Measurements from ENCODE around the gene MAPKAP1. TPM values are rescaled to one million over a fixed set of nuclear protein-coding genes. Genes with fewer than 3 reads are reported as not detected.
A peak's percentile ranks its signal among the peaks of the same experiment; 100 is the strongest.

The MAPKAP1 gene
- total and polyA plus RNA-seq, 9 of the 15 experiments (the other 6 are each of a cell fraction or from before 2014, with no cell fraction given) = 2.6 to 82.1 (median 61.1) TPM

DNA sequence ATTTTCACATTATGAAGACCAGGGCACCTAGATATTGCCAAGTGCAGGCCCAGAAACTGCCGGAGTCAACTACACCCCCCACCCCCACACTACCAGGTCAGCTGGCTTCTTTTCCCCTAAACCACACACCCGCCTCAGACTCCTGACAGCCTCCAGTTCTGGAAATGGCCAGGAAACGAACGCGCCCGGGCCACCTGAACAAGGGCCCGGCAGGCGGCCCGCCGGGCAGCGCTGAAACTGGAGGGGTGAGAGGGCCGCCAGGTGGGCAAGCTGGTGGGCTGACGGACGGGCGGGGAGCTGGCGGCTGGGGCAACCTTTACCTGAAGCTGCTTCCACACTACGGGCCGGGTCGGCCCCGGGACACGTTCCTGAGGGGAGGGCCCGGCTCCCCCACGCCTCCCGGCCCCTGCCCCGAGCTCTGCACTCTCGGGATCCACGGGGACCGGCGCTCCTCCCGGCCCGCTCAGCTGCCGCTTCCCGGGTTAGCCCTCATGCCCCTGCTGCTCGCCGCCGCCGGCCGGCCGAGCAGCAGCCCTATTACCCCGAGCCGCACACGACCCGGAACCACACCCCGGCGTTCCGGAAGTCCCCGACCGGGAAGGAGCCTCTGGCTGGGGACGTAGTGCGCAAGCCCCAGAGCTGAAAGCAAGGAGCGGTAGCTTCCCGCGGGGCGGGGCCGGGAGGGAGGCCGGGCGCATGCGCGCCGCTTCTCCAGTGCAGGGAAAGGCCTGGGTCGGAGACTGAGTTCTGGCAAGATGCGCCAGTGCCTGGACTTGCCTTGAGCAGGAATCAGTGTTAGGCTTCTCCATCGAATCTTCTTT lies at the start of gene MAPKAP1 (continued):
- TF ChIP-seq, protein P1, sequence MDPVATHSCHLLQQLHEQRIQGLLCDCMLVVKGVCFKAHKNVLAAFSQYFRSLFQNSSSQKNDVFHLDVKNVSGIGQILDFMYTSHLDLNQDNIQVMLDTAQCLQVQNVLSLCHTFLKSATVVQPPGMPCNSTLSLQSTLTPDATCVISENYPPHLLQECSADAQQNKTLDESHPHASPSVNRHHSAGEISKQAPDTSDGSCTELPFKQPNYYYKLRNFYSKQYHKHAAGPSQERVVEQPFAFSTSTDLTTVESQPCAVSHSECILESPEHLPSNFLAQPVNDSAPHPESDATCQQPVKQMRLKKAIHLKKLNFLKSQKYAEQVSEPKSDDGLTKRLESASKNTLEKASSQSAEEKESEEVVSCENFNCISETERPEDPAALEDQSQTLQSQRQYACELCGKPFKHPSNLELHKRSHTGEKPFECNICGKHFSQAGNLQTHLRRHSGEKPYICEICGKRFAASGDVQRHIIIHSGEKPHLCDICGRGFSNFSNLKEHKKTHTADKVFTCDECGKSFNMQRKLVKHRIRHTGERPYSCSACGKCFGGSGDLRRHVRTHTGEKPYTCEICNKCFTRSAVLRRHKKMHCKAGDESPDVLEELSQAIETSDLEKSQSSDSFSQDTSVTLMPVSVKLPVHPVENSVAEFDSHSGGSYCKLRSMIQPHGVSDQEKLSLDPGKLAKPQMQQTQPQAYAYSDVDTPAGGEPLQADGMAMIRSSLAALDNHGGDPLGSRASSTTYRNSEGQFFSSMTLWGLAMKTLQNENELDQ (CRISPR knock-in tag; IDR thresholded peaks at IDR 0.05; ENCODE audit: borderline replicate concordance) = 0 out of 2 replicates have a peak, but pooled peaks have one; percentile 47
- TF ChIP-seq C11orf30 (IDR thresholded peaks at IDR 0.05; ENCODE audit: low read depth) (peak; percentile 58), NEUROD1 (IDR thresholded peaks at IDR 0.05; ENCODE audit: borderline replicate concordance, low read depth, low read length, partially characterized antibody) (peak; percentile 47), POLR2B (IDR thresholded peaks at IDR 0.05; ENCODE audit: low read depth, partially characterized antibody) (peak; percentile 80), RCOR1 (IDR thresholded peaks at IDR 0.05; ENCODE audit: borderline replicate concordance in 1 of 2, low read depth in 2 of 2, low read length in 2 of 2) (peak in 1 of 2 experiments; percentile 7; a peak in 2 of 4 replicates), SIN3A (IDR thresholded peaks at IDR 0.05; ENCODE audit: borderline replicate concordance in 2 of 2, control insufficient read depth in 1 of 2, low read depth in 2 of 2, low read length in 2 of 2) (peak; percentile 73 to 83; a peak in 2 of 4 replicates), HLTF (IDR thresholded peaks at IDR 0.05) (peak; percentile 49; the same call in 1 of the 2 replicates), HEY1 (CRISPR knock-in tag; IDR thresholded peaks at IDR 0.05; ENCODE audit: borderline replicate concordance) (no peak), ZFX (CRISPR knock-in tag; IDR thresholded peaks at IDR 0.05) (peak; percentile 95), ZFP36 (IDR thresholded peaks at IDR 0.05; ENCODE audit: low read depth, low read length, partially characterized antibody) (peak; percentile 17), ZKSCAN1 (IDR thresholded peaks at IDR 0.05; ENCODE audit: low read depth, low read length) (0 out of 2 replicates have a peak, but pooled peaks have one; percentile 63)
- TF ChIP-seq, protein P2, sequence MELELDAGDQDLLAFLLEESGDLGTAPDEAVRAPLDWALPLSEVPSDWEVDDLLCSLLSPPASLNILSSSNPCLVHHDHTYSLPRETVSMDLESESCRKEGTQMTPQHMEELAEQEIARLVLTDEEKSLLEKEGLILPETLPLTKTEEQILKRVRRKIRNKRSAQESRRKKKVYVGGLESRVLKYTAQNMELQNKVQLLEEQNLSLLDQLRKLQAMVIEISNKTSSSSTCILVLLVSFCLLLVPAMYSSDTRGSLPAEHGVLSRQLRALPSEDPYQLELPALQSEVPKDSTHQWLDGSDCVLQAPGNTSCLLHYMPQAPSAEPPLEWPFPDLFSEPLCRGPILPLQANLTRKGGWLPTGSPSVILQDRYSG (tag; conservative IDR thresholded peaks at IDR 0.05; ENCODE audit: low read depth) = no peak
- TF ChIP-seq, protein P3, sequence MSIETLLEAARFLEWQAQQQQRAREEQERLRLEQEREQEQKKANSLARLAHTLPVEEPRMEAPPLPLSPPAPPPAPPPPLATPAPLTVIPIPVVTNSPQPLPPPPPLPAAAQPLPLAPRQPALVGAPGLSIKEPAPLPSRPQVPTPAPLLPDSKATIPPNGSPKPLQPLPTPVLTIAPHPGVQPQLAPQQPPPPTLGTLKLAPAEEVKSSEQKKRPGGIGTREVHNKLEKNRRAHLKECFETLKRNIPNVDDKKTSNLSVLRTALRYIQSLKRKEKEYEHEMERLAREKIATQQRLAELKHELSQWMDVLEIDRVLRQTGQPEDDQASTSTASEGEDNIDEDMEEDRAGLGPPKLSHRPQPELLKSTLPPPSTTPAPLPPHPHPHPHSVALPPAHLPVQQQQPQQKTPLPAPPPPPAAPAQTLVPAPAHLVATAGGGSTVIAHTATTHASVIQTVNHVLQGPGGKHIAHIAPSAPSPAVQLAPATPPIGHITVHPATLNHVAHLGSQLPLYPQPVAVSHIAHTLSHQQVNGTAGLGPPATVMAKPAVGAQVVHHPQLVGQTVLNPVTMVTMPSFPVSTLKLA (conservative IDR thresholded peaks at IDR 0.05) = peak; percentile 77 to 83; a peak in 3 of 4 replicates
- TF ChIP-seq, protein P4, sequence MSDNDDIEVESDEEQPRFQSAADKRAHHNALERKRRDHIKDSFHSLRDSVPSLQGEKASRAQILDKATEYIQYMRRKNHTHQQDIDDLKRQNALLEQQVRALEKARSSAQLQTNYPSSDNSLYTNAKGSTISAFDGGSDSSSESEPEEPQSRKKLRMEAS (CRISPR knock-in tag; IDR thresholded peaks at IDR 0.05) = peak; percentile 58
- TF ChIP-seq, protein P5, sequence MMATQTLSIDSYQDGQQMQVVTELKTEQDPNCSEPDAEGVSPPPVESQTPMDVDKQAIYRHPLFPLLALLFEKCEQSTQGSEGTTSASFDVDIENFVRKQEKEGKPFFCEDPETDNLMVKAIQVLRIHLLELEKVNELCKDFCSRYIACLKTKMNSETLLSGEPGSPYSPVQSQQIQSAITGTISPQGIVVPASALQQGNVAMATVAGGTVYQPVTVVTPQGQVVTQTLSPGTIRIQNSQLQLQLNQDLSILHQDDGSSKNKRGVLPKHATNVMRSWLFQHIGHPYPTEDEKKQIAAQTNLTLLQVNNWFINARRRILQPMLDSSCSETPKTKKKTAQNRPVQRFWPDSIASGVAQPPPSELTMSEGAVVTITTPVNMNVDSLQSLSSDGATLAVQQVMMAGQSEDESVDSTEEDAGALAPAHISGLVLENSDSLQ (IDR thresholded peaks at IDR 0.05) = peak; percentile 48; the same call in 1 of the 2 replicates

Data from K562 (cell line).